WTC11 (cell line): Measurements from ENCODE around the gene IDH3B. TPM values are rescaled to one million over a fixed set of nuclear protein-coding genes. Genes with fewer than 3 reads are reported as not detected.
A peak's percentile ranks its signal among the peaks of the same experiment; 100 is the strongest.

Source experiments
- ATF1 ChIP-seq: sonication (generic); formaldehyde crosslinking; IDR thresholded peaks from 2 replicates; pipeline ENCODE4 v1.8.1; 2023; ENCODE audit warnings: mild to moderate bottlenecking, moderate library complexity, missing genetic modification reagents
- CREM ChIP-seq: sonication (generic); formaldehyde crosslinking; IDR thresholded peaks from 2 replicates; pipeline ENCODE4 v1.8.1; 2022; ENCODE audit warnings: mild to moderate bottlenecking, missing genetic modification reagents, moderate library complexity
- ELF4 ChIP-seq: sonication (generic); formaldehyde crosslinking; IDR thresholded peaks from 2 replicates; pipeline ENCODE4 v1.8.1; 2022; ENCODE audit warnings: low read depth, mild to moderate bottlenecking, moderate library complexity, missing genetic modification reagents
- EMX1 ChIP-seq: fragments of 250-450 bp; sonication (Bioruptor Pico); IDR thresholded peaks from 2 replicates; pipeline ENCODE4 v1.8.0; 2021; ENCODE audit warnings: mild to moderate bottlenecking
- FOXP1 ChIP-seq: sonication (generic); formaldehyde crosslinking; IDR thresholded peaks from 2 replicates; pipeline ENCODE4 v1.8.0; 2022; ENCODE audit warnings: missing genetic modification reagents, mild to moderate bottlenecking, moderate library complexity, borderline replicate concordance
- GTF2I ChIP-seq: fragments of 250-450 bp; sonication (Bioruptor Pico); conservative IDR thresholded peaks from 2 replicates; pipeline ENCODE4 v1.4.0; 2021; ENCODE audit warnings: mild to moderate bottlenecking
- JAZF1 ChIP-seq: fragments of 250-450 bp; sonication (Bioruptor Pico); IDR thresholded peaks from 2 replicates; pipeline ENCODE4 v1.9.0; 2021; ENCODE audit warnings: moderate library complexity, mild to moderate bottlenecking, inconsistent platforms
- JUN ChIP-seq: sonication (generic); formaldehyde crosslinking; IDR thresholded peaks from 2 replicates; pipeline ENCODE4 v1.8.0; 2023; ENCODE audit warnings: mild to moderate bottlenecking, missing genetic modification reagents
- NR1H2 ChIP-seq: sonication (generic); formaldehyde crosslinking; IDR thresholded peaks from 2 replicates; pipeline ENCODE4 v1.9.0; 2021; ENCODE audit warnings: mild to moderate bottlenecking, moderate library complexity, missing genetic modification reagents
- OVOL2 ChIP-seq: fragments of 250-450 bp; sonication (Bioruptor Pico); IDR thresholded peaks from 2 replicates; pipeline ENCODE4 v1.9.0; 2021; ENCODE audit warnings: mild to moderate bottlenecking, borderline replicate concordance
- RORB ChIP-seq: fragments of 250-450 bp; sonication (Bioruptor Pico); IDR thresholded peaks from 2 replicates; pipeline ENCODE4 v1.9.0; 2021; ENCODE audit warnings: mild to moderate bottlenecking
- ZBTB21 ChIP-seq: sonication (generic); formaldehyde crosslinking; IDR thresholded peaks from 2 replicates; pipeline ENCODE4 v1.8.1; 2023; ENCODE audit warnings: mild to moderate bottlenecking, missing genetic modification reagents, borderline replicate concordance
- ZNF121 ChIP-seq: sonication (generic); formaldehyde crosslinking; IDR thresholded peaks from 2 replicates; pipeline ENCODE4 v1.8.0; 2023; ENCODE audit warnings: missing genetic modification reagents
- ZNF232 ChIP-seq: sonication (generic); formaldehyde crosslinking; IDR thresholded peaks from 2 replicates; pipeline ENCODE4 v1.8.0; 2022; ENCODE audit warnings: mild to moderate bottlenecking, missing genetic modification reagents
- ZNF317 ChIP-seq: sonication (generic); formaldehyde crosslinking; IDR thresholded peaks from 2 replicates; pipeline ENCODE4 v1.8.1; 2023; ENCODE audit warnings: low read depth, mild to moderate bottlenecking, moderate library complexity, missing genetic modification reagents, borderline replicate concordance
- total RNA-seq: library from RNA; stranded (reverse); gene quantifications from 3 replicates; pipeline ENCODE4 v1.2.3, GENCODE V29; 2021
- TF ChIP-seq, protein P1 (sequence below): sonication (generic); formaldehyde crosslinking; IDR thresholded peaks from 2 replicates; pipeline ENCODE4 v1.8.0; 2022; ENCODE audit warnings: mild to moderate bottlenecking, missing genetic modification reagents
- TF ChIP-seq, protein P2 (sequence below): sonication (generic); formaldehyde crosslinking; conservative IDR thresholded peaks from 2 replicates; pipeline ENCODE4 v1.8.1; 2023; ENCODE audit warnings: mild to moderate bottlenecking, low read depth, missing genetic modification reagents, moderate library complexity
- TF ChIP-seq, protein P3 (sequence below): fragments of 250-450 bp; sonication (Bioruptor Pico); IDR thresholded peaks from 2 replicates; pipeline ENCODE4 v1.8.0; 2021; ENCODE audit warnings: mild to moderate bottlenecking
- TF ChIP-seq, protein P4 (sequence below): sonication (generic); formaldehyde crosslinking; IDR thresholded peaks from 2 replicates; pipeline ENCODE4 v1.8.1; 2023; ENCODE audit warnings: mild to moderate bottlenecking, missing genetic modification reagents, moderate library complexity
- TF ChIP-seq, protein P5 (sequence below): sonication (generic); formaldehyde crosslinking; IDR thresholded peaks from 2 replicates; pipeline ENCODE4 v1.8.1; 2023; ENCODE audit warnings: mild to moderate bottlenecking, missing genetic modification reagents
- TF ChIP-seq, protein P6 (sequence below): sonication (generic); formaldehyde crosslinking; IDR thresholded peaks from 2 replicates; pipeline ENCODE4 v1.8.1; 2022; ENCODE audit warnings: missing genetic modification reagents, borderline replicate concordance
- TF ChIP-seq, protein P7 (sequence below): sonication (generic); formaldehyde crosslinking; IDR thresholded peaks from 2 replicates; pipeline ENCODE4 v1.8.1; 2023; ENCODE audit warnings: mild to moderate bottlenecking, moderate library complexity, missing genetic modification reagents
- TF ChIP-seq, protein P8 (sequence below): fragments of 250-450 bp; sonication (Bioruptor Pico); IDR thresholded peaks from 2 replicates; pipeline ENCODE4 v1.9.0; 2021; ENCODE audit warnings: moderate library complexity, mild to moderate bottlenecking, inconsistent platforms, borderline replicate concordance
- TF ChIP-seq, protein P9 (sequence below): fragments of 250-450 bp; sonication (Bioruptor Pico); IDR thresholded peaks from 2 replicates; pipeline ENCODE4 v1.9.0; 2021; ENCODE audit warnings: mild to moderate bottlenecking

IDH3B gene
- total RNA-seq, 1 experiment from 2014 or later, result 136 TPM

DNA sequence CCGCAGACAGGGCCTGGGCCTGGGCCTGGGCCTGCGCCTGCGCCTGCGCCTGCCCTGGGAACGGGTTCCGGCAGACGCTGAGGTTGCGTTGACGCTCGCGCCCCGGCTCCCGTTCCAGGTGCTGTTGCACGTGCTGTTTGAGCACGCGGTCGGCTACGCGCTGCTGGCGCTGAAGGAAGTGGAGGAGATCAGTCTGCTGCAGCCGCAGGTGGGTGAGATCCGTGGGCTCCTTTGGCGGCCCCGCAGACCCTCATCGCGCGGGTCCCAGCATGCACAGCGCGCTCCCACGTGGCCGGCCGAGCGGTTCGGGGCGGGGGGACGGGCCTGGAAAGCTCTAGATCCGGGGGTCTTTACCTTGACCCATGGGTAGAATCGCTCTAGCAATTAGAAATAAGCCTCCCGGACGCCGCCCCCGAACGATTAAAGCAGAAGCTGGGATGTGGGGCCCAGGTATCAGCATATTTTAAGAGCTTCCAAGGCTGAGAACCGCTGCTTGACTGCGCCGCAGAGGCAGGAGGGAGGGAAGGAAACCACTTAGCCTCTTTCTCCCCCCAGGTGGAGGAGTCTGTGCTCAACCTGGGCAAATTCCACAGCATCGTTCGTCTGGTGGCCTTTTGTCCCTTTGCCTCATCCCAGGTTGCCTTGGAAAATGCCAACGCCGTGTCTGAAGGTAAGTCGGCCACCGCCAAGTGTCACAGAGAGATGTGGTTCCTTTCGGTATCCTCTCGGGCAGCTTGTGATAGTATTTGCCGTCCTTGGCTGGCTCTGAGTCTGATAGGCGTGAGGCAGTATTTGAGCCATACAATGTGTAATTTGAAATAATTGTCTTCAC, 11.1 kb downstream of the IDH3B start (continued):
- TF ChIP-seq, protein P1, sequence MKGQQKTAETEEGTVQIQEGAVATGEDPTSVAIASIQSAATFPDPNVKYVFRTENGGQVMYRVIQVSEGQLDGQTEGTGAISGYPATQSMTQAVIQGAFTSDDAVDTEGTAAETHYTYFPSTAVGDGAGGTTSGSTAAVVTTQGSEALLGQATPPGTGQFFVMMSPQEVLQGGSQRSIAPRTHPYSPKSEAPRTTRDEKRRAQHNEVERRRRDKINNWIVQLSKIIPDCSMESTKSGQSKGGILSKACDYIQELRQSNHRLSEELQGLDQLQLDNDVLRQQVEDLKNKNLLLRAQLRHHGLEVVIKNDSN (CRISPR knock-in tag), result peak; percentile 85
- TF ChIP-seq, protein P2, sequence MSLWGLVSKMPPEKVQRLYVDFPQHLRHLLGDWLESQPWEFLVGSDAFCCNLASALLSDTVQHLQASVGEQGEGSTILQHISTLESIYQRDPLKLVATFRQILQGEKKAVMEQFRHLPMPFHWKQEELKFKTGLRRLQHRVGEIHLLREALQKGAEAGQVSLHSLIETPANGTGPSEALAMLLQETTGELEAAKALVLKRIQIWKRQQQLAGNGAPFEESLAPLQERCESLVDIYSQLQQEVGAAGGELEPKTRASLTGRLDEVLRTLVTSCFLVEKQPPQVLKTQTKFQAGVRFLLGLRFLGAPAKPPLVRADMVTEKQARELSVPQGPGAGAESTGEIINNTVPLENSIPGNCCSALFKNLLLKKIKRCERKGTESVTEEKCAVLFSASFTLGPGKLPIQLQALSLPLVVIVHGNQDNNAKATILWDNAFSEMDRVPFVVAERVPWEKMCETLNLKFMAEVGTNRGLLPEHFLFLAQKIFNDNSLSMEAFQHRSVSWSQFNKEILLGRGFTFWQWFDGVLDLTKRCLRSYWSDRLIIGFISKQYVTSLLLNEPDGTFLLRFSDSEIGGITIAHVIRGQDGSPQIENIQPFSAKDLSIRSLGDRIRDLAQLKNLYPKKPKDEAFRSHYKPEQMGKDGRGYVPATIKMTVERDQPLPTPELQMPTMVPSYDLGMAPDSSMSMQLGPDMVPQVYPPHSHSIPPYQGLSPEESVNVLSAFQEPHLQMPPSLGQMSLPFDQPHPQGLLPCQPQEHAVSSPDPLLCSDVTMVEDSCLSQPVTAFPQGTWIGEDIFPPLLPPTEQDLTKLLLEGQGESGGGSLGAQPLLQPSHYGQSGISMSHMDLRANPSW (CRISPR knock-in tag), result 0 out of 2 replicates have a peak, but pooled peaks have one; percentile 69
- TF ChIP-seq, protein P3, sequence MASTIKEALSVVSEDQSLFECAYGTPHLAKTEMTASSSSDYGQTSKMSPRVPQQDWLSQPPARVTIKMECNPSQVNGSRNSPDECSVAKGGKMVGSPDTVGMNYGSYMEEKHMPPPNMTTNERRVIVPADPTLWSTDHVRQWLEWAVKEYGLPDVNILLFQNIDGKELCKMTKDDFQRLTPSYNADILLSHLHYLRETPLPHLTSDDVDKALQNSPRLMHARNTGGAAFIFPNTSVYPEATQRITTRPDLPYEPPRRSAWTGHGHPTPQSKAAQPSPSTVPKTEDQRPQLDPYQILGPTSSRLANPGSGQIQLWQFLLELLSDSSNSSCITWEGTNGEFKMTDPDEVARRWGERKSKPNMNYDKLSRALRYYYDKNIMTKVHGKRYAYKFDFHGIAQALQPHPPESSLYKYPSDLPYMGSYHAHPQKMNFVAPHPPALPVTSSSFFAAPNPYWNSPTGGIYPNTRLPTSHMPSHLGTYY (CRISPR knock-in tag), result 0 out of 2 replicates have a peak, but pooled peaks have one; percentile 25
- TF ChIP-seq JUN (no peak; the same call in none of the 2 replicates), ZNF317 (no peak), ZNF232 (CRISPR knock-in tag) (no peak; the same call in 1 of the 2 replicates), ZBTB21 (CRISPR knock-in tag) (no peak; the same call in none of the 2 replicates), ZNF121 (CRISPR knock-in tag) (no peak), RORB (peak; percentile 38; the same call in 1 of the 2 replicates), GTF2I (no peak), ATF1 (CRISPR knock-in tag) (0 out of 2 replicates have a peak, but pooled peaks have one; percentile 1), FOXP1 (peak; percentile 41; the same call in 1 of the 2 replicates), EMX1 (CRISPR knock-in tag) (no peak), NR1H2 (CRISPR knock-in tag) (no peak), OVOL2 (no peak), CREM (CRISPR knock-in tag) (no peak), JAZF1 (no peak), ELF4 (CRISPR knock-in tag) (0 out of 2 replicates have a peak, but pooled peaks have one; percentile 12)
- TF ChIP-seq, protein P4, sequence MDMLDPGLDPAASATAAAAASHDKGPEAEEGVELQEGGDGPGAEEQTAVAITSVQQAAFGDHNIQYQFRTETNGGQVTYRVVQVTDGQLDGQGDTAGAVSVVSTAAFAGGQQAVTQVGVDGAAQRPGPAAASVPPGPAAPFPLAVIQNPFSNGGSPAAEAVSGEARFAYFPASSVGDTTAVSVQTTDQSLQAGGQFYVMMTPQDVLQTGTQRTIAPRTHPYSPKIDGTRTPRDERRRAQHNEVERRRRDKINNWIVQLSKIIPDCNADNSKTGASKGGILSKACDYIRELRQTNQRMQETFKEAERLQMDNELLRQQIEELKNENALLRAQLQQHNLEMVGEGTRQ (CRISPR knock-in tag), result peak; percentile 86
- TF ChIP-seq, protein P5, sequence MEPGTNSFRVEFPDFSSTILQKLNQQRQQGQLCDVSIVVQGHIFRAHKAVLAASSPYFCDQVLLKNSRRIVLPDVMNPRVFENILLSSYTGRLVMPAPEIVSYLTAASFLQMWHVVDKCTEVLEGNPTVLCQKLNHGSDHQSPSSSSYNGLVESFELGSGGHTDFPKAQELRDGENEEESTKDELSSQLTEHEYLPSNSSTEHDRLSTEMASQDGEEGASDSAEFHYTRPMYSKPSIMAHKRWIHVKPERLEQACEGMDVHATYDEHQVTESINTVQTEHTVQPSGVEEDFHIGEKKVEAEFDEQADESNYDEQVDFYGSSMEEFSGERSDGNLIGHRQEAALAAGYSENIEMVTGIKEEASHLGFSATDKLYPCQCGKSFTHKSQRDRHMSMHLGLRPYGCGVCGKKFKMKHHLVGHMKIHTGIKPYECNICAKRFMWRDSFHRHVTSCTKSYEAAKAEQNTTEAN (CRISPR knock-in tag), result peak; percentile 64; the same call in 1 of the 2 replicates
- TF ChIP-seq, protein P6, sequence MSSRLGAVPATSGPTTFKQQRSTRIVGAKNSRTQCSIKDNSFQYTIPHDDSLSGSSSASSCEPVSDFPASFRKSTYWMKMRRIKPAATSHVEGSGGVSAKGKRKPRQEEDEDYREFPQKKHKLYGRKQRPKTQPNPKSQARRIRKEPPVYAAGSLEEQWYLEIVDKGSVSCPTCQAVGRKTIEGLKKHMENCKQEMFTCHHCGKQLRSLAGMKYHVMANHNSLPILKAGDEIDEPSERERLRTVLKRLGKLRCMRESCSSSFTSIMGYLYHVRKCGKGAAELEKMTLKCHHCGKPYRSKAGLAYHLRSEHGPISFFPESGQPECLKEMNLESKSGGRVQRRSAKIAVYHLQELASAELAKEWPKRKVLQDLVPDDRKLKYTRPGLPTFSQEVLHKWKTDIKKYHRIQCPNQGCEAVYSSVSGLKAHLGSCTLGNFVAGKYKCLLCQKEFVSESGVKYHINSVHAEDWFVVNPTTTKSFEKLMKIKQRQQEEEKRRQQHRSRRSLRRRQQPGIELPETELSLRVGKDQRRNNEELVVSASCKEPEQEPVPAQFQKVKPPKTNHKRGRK, result no peak
- TF ChIP-seq, protein P7, sequence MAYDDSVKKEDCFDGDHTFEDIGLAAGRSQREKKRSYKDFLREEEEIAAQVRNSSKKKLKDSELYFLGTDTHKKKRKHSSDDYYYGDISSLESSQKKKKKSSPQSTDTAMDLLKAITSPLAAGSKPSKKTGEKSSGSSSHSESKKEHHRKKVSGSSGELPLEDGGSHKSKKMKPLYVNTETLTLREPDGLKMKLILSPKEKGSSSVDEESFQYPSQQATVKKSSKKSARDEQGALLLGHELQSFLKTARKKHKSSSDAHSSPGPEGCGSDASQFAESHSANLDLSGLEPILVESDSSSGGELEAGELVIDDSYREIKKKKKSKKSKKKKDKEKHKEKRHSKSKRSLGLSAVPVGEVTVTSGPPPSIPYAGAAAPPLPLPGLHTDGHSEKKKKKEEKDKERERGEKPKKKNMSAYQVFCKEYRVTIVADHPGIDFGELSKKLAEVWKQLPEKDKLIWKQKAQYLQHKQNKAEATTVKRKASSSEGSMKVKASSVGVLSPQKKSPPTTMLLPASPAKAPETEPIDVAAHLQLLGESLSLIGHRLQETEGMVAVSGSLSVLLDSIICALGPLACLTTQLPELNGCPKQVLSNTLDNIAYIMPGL (CRISPR knock-in tag), result no peak
- TF ChIP-seq, protein P8, sequence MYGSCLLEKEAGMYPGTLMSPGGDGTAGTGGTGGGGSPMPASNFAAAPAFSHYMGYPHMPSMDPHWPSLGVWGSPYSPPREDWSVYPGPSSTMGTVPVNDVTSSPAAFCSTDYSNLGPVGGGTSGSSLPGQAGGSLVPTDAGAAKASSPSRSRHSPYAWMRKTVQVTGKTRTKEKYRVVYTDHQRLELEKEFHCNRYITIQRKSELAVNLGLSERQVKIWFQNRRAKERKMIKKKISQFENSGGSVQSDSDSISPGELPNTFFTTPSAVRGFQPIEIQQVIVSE, result no peak
- TF ChIP-seq, protein P9, sequence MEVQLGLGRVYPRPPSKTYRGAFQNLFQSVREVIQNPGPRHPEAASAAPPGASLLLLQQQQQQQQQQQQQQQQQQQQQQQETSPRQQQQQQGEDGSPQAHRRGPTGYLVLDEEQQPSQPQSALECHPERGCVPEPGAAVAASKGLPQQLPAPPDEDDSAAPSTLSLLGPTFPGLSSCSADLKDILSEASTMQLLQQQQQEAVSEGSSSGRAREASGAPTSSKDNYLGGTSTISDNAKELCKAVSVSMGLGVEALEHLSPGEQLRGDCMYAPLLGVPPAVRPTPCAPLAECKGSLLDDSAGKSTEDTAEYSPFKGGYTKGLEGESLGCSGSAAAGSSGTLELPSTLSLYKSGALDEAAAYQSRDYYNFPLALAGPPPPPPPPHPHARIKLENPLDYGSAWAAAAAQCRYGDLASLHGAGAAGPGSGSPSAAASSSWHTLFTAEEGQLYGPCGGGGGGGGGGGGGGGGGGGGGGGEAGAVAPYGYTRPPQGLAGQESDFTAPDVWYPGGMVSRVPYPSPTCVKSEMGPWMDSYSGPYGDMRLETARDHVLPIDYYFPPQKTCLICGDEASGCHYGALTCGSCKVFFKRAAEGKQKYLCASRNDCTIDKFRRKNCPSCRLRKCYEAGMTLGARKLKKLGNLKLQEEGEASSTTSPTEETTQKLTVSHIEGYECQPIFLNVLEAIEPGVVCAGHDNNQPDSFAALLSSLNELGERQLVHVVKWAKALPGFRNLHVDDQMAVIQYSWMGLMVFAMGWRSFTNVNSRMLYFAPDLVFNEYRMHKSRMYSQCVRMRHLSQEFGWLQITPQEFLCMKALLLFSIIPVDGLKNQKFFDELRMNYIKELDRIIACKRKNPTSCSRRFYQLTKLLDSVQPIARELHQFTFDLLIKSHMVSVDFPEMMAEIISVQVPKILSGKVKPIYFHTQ (CRISPR knock-in tag), result no peak
